Vagina (tissue), 2 donors: ENCODE data around the gene LRRN2.

Source experiments
- CTCF ChIP-seq, 3 experiments: fragments of 450-650 bp in 2 of 3; fragments of 200-600 bp in 1 of 3; sonication (generic) in 1 of 3; IDR thresholded peaks; one replicate each; pipeline ENCODE4 v1.5.1; 2017 to 2019; ENCODE audit warnings: antibody characterized with exemption in 3 of 3, mild to moderate bottlenecking in 2 of 3, moderate library complexity in 2 of 3
- POLR2AphosphoS5 ChIP-seq, 2 donors: sonication (generic); formaldehyde crosslinking; IDR thresholded peaks; one replicate each; pipeline ENCODE4 v1.9.0; 2017; ENCODE audit warnings: antibody characterized with exemption in 2 of 2, mild to moderate bottlenecking in 2 of 2, low read depth in 1 of 2; ENCODE audit not compliant: insufficient read depth in 1 of 2

GRCh38 chr1:204574016-204574864 lies 111.3 kb downstream of the LRRN2 start:
- TF ChIP-seq CTCF (IDR thresholded peaks at IDR 0.05) (no peak), POLR2AphosphoS5 (IDR thresholded peaks at IDR 0.05; ENCODE audit: insufficient read depth in 1 of 2, low read depth in 1 of 2) (no peak)
